ENCODE results near the gene SLC39A8. TPM values are rescaled to one million over a fixed set of nuclear protein-coding genes. Genes with fewer than 3 reads are reported as not detected.
"Not testable (repeated sequence)": the region's sequence is repeated elsewhere in the genome, so short reads cannot be mapped to it uniquely, and the experiment has no call there.

SLC39A8 gene
- total RNA-seq (2014; rRNA removed; shearing (Covaris generic)) = 6.7 and 11.1 TPM in 2 replicates

GRCh38 chr4:102344954-102345794 is at the start of gene SLC39A8:
TSS of gene SLC39A8 (minus strand) at chr4:102345482. CDS start at chr4:102344662, 820 bp downstream.
- in situ Hi-C loops (cut with HindIII; ENCODE audit: low sequenced_read_pairs) = no loop called here

GRCh38 chr4:102392033-102392744 is 46.9 kb upstream of the SLC39A8 start:
- in situ Hi-C loops (cut with HindIII; ENCODE audit: low sequenced_read_pairs) = no loop called here
- no peak for DNase-seq (ENCODE audit: low spot score)

More at GRCh38 chr4:102344954-102345794, at the start of gene SLC39A8:
- DNase-seq (ENCODE audit: low spot score) = peak; percentile 83

GRCh38 chr4:102390438-102390837 is 45.2 kb upstream of the SLC39A8 start:
- DNase-seq (ENCODE audit: low spot score) = no peak
- in situ Hi-C loops (cut with HindIII; ENCODE audit: low sequenced_read_pairs) = no loop called here

- DNase-seq (ENCODE audit: low spot score) = no peak
- in situ Hi-C loops (cut with HindIII; ENCODE audit: low sequenced_read_pairs) = no loop called here
Observed at GRCh38 chr4:102388611-102389010, 43.3 kb upstream of the SLC39A8 start.

GRCh38 chr4:102387552-102388150 is 42.4 kb upstream of the SLC39A8 start:
- in situ Hi-C loops (cut with HindIII; ENCODE audit: low sequenced_read_pairs) = no loop called here

GRCh38 chr4:102386966-102387365 is 41.7 kb upstream of the SLC39A8 start:
- DNase-seq (ENCODE audit: low spot score) = no peak
- in situ Hi-C loops (cut with HindIII; ENCODE audit: low sequenced_read_pairs) = no loop called here

More at GRCh38 chr4:102387552-102388150, 42.4 kb upstream of the SLC39A8 start:
- peak; percentile 64 for DNase-seq (ENCODE audit: low spot score)

- in situ Hi-C loops (cut with HindIII; ENCODE audit: low sequenced_read_pairs) = not testable (repeated sequence)
Observed at GRCh38 chr4:102380253-102380652, 35.0 kb upstream of the SLC39A8 start.

GRCh38 chr4:102362922-102363432 is 17.7 kb upstream of the SLC39A8 start:
- in situ Hi-C loops (cut with HindIII; ENCODE audit: low sequenced_read_pairs) = no loop called here

More at GRCh38 chr4:102380253-102380652, 35.0 kb upstream of the SLC39A8 start:
- not testable (repeated sequence) for DNase-seq (ENCODE audit: low spot score)

GRCh38 chr4:102358128-102358527 is 12.8 kb upstream of the SLC39A8 start:
- no peak for DNase-seq (ENCODE audit: low spot score)
- in situ Hi-C loops (cut with HindIII; ENCODE audit: low sequenced_read_pairs) = no loop called here

More at GRCh38 chr4:102362922-102363432, 17.7 kb upstream of the SLC39A8 start:
- no peak for DNase-seq (ENCODE audit: low spot score)

- in situ Hi-C loops (cut with HindIII; ENCODE audit: low sequenced_read_pairs) = not testable (repeated sequence)
Observed at GRCh38 chr4:102357637-102358036, 12.4 kb upstream of the SLC39A8 start.

GRCh38 chr4:102356562-102357202 is 11.4 kb upstream of the SLC39A8 start:
- DNase-seq (ENCODE audit: low spot score) = no peak
- in situ Hi-C loops (cut with HindIII; ENCODE audit: low sequenced_read_pairs) = no loop called here

More at GRCh38 chr4:102357637-102358036, 12.4 kb upstream of the SLC39A8 start:
- DNase-seq (ENCODE audit: low spot score) = not testable (repeated sequence)

- no peak for DNase-seq (ENCODE audit: low spot score)
- in situ Hi-C loops (cut with HindIII; ENCODE audit: low sequenced_read_pairs) = no loop called here
Observed at GRCh38 chr4:102355748-102356147, 10.5 kb upstream of the SLC39A8 start.

GRCh38 chr4:102354671-102355454 is 9.6 kb upstream of the SLC39A8 start:
- no peak for DNase-seq (ENCODE audit: low spot score)
- in situ Hi-C loops (cut with HindIII; ENCODE audit: low sequenced_read_pairs) = no loop called here

GRCh38 chr4:102352781-102353180 is 7.5 kb upstream of the SLC39A8 start:
- DNase-seq (ENCODE audit: low spot score) = peak; percentile 49
- in situ Hi-C loops (cut with HindIII; ENCODE audit: low sequenced_read_pairs) = no loop called here

- in situ Hi-C loops (cut with HindIII; ENCODE audit: low sequenced_read_pairs) = no loop called here
- no peak for DNase-seq (ENCODE audit: low spot score)
Observed at GRCh38 chr4:102350634-102351033, 5.4 kb upstream of the SLC39A8 start.

GRCh38 chr4:102348701-102349100 is 3.4 kb upstream of the SLC39A8 start:
- DNase-seq (ENCODE audit: low spot score) = no peak
- in situ Hi-C loops (cut with HindIII; ENCODE audit: low sequenced_read_pairs) = no loop called here

GRCh38 chr4:102345795-102346100 is 466 bp upstream of the SLC39A8 start:
- in situ Hi-C loops (cut with HindIII; ENCODE audit: low sequenced_read_pairs) = no loop called here
- no peak for DNase-seq (ENCODE audit: low spot score)

GRCh38 chr4:102344520-102344953 is 745 bp downstream of the SLC39A8 start:
- DNase-seq (ENCODE audit: low spot score) = no peak
- in situ Hi-C loops (cut with HindIII; ENCODE audit: low sequenced_read_pairs) = no loop called here
